IMR-90 (cell line): ENCODE results near the gene MAPK10. TPM values are rescaled to one million over a fixed set of nuclear protein-coding genes. Genes with fewer than 3 reads are reported as not detected.

ENCODE experiments used
- ATAC-seq: fragments of 200-7000 bp; cut with Tn5 transposase; 2 replicates; pipeline ENCODE4 v1.9.1; 2020; ENCODE audit warnings: low read depth, mild to moderate bottlenecking, moderate library complexity
- BruUV-seq: library from RNA; stranded (reverse); fragments of 400-500 nt; replicated peaks from 2 replicates; lab custom pipeline; 2021; lab: Mats Ljungman, UMichigan
- CTCF ChIA-PET: fragments of 300-600 bp; formaldehyde crosslinking; extraction: SDS; loops from one replicate; lab custom pipeline; 2021; ENCODE audit warnings: antibody characterized with exemption; lab: Yijun Ruan, JAX
- POLR2A ChIA-PET: fragments of 300-600 bp; sonication (Branson Sonifier 250); formaldehyde crosslinking; loops from one replicate; lab custom pipeline; 2022; ENCODE audit warnings: antibody characterized with exemption; ENCODE audit not compliant: unreplicated experiment; lab: Charles Lee
- DNase-seq: peaks from one replicate; pipeline ENCODE4 v3.0.0; 2013
- H2AFZ ChIP-seq: replicated peaks from 2 replicates; pipeline ENCODE3; 2013; ENCODE audit warnings: low read length, mild to moderate bottlenecking; ENCODE audit not compliant: poor library complexity
- H2AK5ac ChIP-seq: 2 replicates; pipeline ENCODE4 v1.6.1; 2013; ENCODE audit warnings: low read depth, low read length, inconsistent platforms
- H2AK9ac ChIP-seq: replicated peaks from 2 replicates; pipeline ENCODE3; 2013; ENCODE audit warnings: mild to moderate bottlenecking, low read depth, low read length, moderate library complexity; ENCODE audit not compliant: poor library complexity
- H2BK120ac ChIP-seq: 2 replicates; pipeline ENCODE4 v1.6.1; 2013; ENCODE audit warnings: low read depth, low read length, inconsistent platforms
- H2BK15ac ChIP-seq: 3 replicates; pipeline ENCODE4 v1.6.1; 2013; ENCODE audit warnings: low read depth, low read length, inconsistent platforms
- H2BK20ac ChIP-seq: 2 replicates; pipeline ENCODE4 v1.6.1; 2013; ENCODE audit warnings: low read depth, mild to moderate bottlenecking, inconsistent platforms, low read length, moderate library complexity
- H2BK5ac ChIP-seq: 2 replicates; pipeline ENCODE4 v1.6.1; 2013; ENCODE audit warnings: mild to moderate bottlenecking, low read depth, low read length, inconsistent platforms; ENCODE audit not compliant: poor library complexity, severe bottlenecking
- H3K14ac ChIP-seq: replicated peaks from 2 replicates; pipeline ENCODE4 v1.6.1; 2013; ENCODE audit warnings: low read depth, low read length, inconsistent platforms
- H3K18ac ChIP-seq: 2 replicates; pipeline ENCODE4 v1.6.1; 2013; ENCODE audit warnings: low read depth, low read length, control low read depth
- H3K23ac ChIP-seq: 2 replicates; pipeline ENCODE4 v1.6.1; 2013; ENCODE audit warnings: low read depth, low read length, inconsistent platforms
- H3K27ac ChIP-seq: 2 replicates; pipeline ENCODE4 v1.5.1; 2013; ENCODE audit warnings: mild to moderate bottlenecking, control low read depth, low read length; ENCODE audit not compliant: insufficient read depth
- H3K27me3 ChIP-seq: 2 replicates; pipeline ENCODE4 v1.6.1; 2013; ENCODE audit warnings: low read length; ENCODE audit not compliant: control insufficient read depth, insufficient read depth
- H3K36me3 ChIP-seq: 2 replicates; pipeline ENCODE4 v1.6.1; 2013; ENCODE audit warnings: low read length, mixed read lengths; ENCODE audit not compliant: control insufficient read depth, insufficient read depth
- H3K4ac ChIP-seq: 2 replicates; pipeline ENCODE4 v1.6.1; 2013; ENCODE audit warnings: low read depth, low read length, inconsistent platforms
- H3K4me1 ChIP-seq: 2 replicates; pipeline ENCODE4 v1.6.1; 2013; ENCODE audit warnings: low read length, mixed read lengths; ENCODE audit not compliant: control insufficient read depth, insufficient read depth
- H3K4me2 ChIP-seq: 2 replicates; pipeline ENCODE4 v1.6.1; 2013; ENCODE audit warnings: low read depth, mild to moderate bottlenecking, control low read depth, low read length, moderate library complexity
- H3K4me3 ChIP-seq: 2 replicates; pipeline ENCODE4 v1.5.1; 2013; ENCODE audit warnings: low read depth, mild to moderate bottlenecking, control low read depth, low read length, moderate library complexity; ENCODE audit not compliant: insufficient read depth
- H3K56ac ChIP-seq: 2 replicates; pipeline ENCODE4 v1.6.1; 2013; ENCODE audit warnings: low read length, inconsistent platforms; ENCODE audit not compliant: insufficient read depth; ENCODE audit errors: extremely low read depth
- H3K79me1 ChIP-seq, 2 experiments: 2 replicates each; pipeline ENCODE4 v1.6.1; 2013; ENCODE audit warnings: low read length in 2 of 2, inconsistent platforms in 1 of 2, low read depth in 1 of 2
- H3K9ac ChIP-seq: 2 replicates; pipeline ENCODE4 v1.6.1; 2013; ENCODE audit warnings: low read depth, low read length, control low read depth
- H3K9me1 ChIP-seq: 2 replicates; pipeline ENCODE4 v1.6.1; 2013; ENCODE audit warnings: low read length, inconsistent platforms; ENCODE audit not compliant: insufficient read depth
- H3K9me3 ChIP-seq: 2 replicates; pipeline ENCODE4 v1.6.1; 2013; ENCODE audit warnings: low read length; ENCODE audit not compliant: control insufficient read depth, insufficient read depth
- H4K20me1 ChIP-seq: 2 replicates; pipeline ENCODE4 v1.6.1; 2013; ENCODE audit warnings: low read length, inconsistent platforms; ENCODE audit not compliant: insufficient read depth
- H4K5ac ChIP-seq: 2 replicates; pipeline ENCODE4 v1.6.1; 2013; ENCODE audit warnings: mild to moderate bottlenecking, low read depth, low read length, control low read depth
- H4K8ac ChIP-seq, 2 experiments: 2 replicates each; pipeline ENCODE4 v1.6.1; 2013; ENCODE audit warnings: low read depth in 2 of 2, low read length in 2 of 2, control low read depth in 1 of 2, inconsistent platforms in 1 of 2
- H4K91ac ChIP-seq: 2 replicates; pipeline ENCODE4 v1.6.1; 2013; ENCODE audit warnings: low read depth, low read length, inconsistent platforms; ENCODE audit not compliant: insufficient read depth
- BHLHE40 ChIP-seq: fragments of 150-350 bp; IDR thresholded peaks from 2 replicates; pipeline ENCODE4 v1.6.1; 2016; ENCODE audit warnings: mild to moderate bottlenecking, low read depth, low read length
- CEBPB ChIP-seq: IDR thresholded peaks from 2 replicates; pipeline ENCODE4 v1.6.1; 2012; ENCODE audit warnings: low read depth, low read length, improper control_type of control experiment
- CHD1 ChIP-seq: IDR thresholded peaks from 2 replicates; pipeline ENCODE4 v1.6.1; 2012; ENCODE audit warnings: low read depth, low read length, improper control_type of control experiment
- MAFK ChIP-seq: IDR thresholded peaks from 2 replicates; pipeline ENCODE4 v1.6.1; 2012; ENCODE audit warnings: low read depth, low read length, improper control_type of control experiment
- MAZ ChIP-seq: IDR thresholded peaks from 2 replicates; pipeline ENCODE4 v1.6.1; 2012; ENCODE audit warnings: low read depth, mild to moderate bottlenecking, low read length, improper control_type of control experiment, moderate library complexity, borderline replicate concordance
- MXI1 ChIP-seq: IDR thresholded peaks from 2 replicates; pipeline ENCODE4 v1.6.1; 2012; ENCODE audit warnings: low read depth, mild to moderate bottlenecking, low read length, moderate library complexity, borderline replicate concordance
- NFE2L2 ChIP-seq: fragments of 150-350 bp; IDR thresholded peaks from 2 replicates; pipeline ENCODE4 v1.6.1; 2016; ENCODE audit warnings: low read depth, mild to moderate bottlenecking, low read length
- POLR2A ChIP-seq: IDR thresholded peaks from 2 replicates; pipeline ENCODE4 v1.6.1; 2012; ENCODE audit warnings: mild to moderate bottlenecking, low read depth, low read length
- RAD21 ChIP-seq: IDR thresholded peaks from 2 replicates; pipeline ENCODE4 v1.6.1; 2012; ENCODE audit warnings: low read length, improper control_type of control experiment
- RCOR1 ChIP-seq: IDR thresholded peaks from 2 replicates; pipeline ENCODE4 v1.6.1; 2012; ENCODE audit warnings: mild to moderate bottlenecking, low read length, improper control_type of control experiment; ENCODE audit not compliant: insufficient replicate concordance
- RFX5 ChIP-seq: IDR thresholded peaks from 2 replicates; pipeline ENCODE4 v1.8.0; 2012; ENCODE audit warnings: low read depth, mild to moderate bottlenecking, low read length, moderate library complexity
- SMC3 ChIP-seq: fragments of 150-350 bp; IDR thresholded peaks from 2 replicates; pipeline ENCODE4 v1.6.1; 2016; ENCODE audit warnings: low read depth, mild to moderate bottlenecking, antibody characterized with exemption, low read length, moderate library complexity
- WGBS, 2 experiments: methylation state at CpG; one replicate each; pipeline versions ENCODE4 v1.1.5 to v1.1.7; 2013; ENCODE audit warnings: missing lambda C conversion rate in 2 of 2; ENCODE audit not compliant: insufficient read length in 1 of 2; ENCODE audit errors: extremely low coverage in 2 of 2; 5-methylcytosine and 5-hydroxymethylcytosine counted together
- dilution Hi-C: fragments of 300-500 bp; cut with HindIII; formaldehyde crosslinking; loops from one replicate; pipeline ENCODE4 v1.14.3; 2018; ENCODE audit warnings: low sequenced_read_pairs; ENCODE audit not compliant: unreplicated experiment
- in situ Hi-C: fragments of 300-500 bp; cut with MboI; formaldehyde crosslinking; loops from 3 replicates; pipeline ENCODE4 v1.14.3; 2019; ENCODE audit warnings: low sequenced_read_pairs, inconsistent platforms, mixed read lengths
- intact Hi-C: fragments of 100-400 bp; cut with micrococcal nuclease; formaldehyde crosslinking; loops from 2 replicates; pipeline ENCODE4 v1.10.0; 2022
- polyA plus RNA-seq, 3 experiments: library from polyadenylated mRNA; depleted of rRNA; stranded (reverse); fragments of >200 nt; gene quantifications; 2 replicates each; pipeline ENCODE4 v1.2.3, GENCODE V29; 2012; ENCODE audit warnings: low replicate concordance in 1 of 3
- total RNA-seq: library from RNA; depleted of rRNA; stranded (reverse); fragments of >200 nt; gene quantifications from 2 replicates; pipeline ENCODE4 v1.2.3, GENCODE V29; 2012
- TF ChIP-seq, protein P1 (sequence below): conservative IDR thresholded peaks from 2 replicates; pipeline ENCODE4 v1.5.1; 2012; ENCODE audit warnings: mild to moderate bottlenecking, low read depth, low read length, improper control_type of control experiment
- TF ChIP-seq, protein P2 (sequence below): fragments of 150-350 bp; IDR thresholded peaks from 2 replicates; pipeline ENCODE4 v1.6.1; 2017; ENCODE audit warnings: mild to moderate bottlenecking, antibody characterized with exemption, low read length, low read depth
- TF ChIP-seq, protein P3 (sequence below): fragments of 150-350 bp; IDR thresholded peaks from 2 replicates; pipeline ENCODE4 v1.6.1; 2016; ENCODE audit warnings: low read depth, mild to moderate bottlenecking, low read length, moderate library complexity, borderline replicate concordance

The MAPK10 gene
- total and polyA plus RNA-seq, 2 of the 4 experiments (the other 2 are of a cell fraction), result 2.8 to 6.5 TPM

GRCh38 chr4:86108137-86108536 lies 251.7 kb downstream of the MAPK10 start:
- Histone ChIP-seq H4K8ac (no peak overlapping the region), H3K4ac (no peak overlapping the region), H2BK20ac (no peak overlapping the region), H4K91ac (no peak overlapping the region), H4K5ac (no peak overlapping the region), H3K18ac (no peak overlapping the region), H3K4me3 (no peak overlapping the region), H3K27me3 (no peaks in the 10 kb centered on the region), H3K14ac (no peak overlapping the region), H2AFZ (no peak overlapping the region), H2AK9ac (no peak overlapping the region), H3K9ac (no peak overlapping the region), H2BK120ac (no peak overlapping the region), H3K9me1 (no peaks in the 10 kb centered on the region), H3K23ac (no peak overlapping the region), H2BK5ac (no peak overlapping the region), H4K20me1 (no peaks in the 10 kb centered on the region), H3K79me1 (no peaks in the 10 kb centered on the region), H2BK15ac (no peak overlapping the region), H2AK5ac (no peak overlapping the region), H3K56ac (no peak overlapping the region), H3K9me3 (no peaks in the 10 kb centered on the region; the same call in 1 of the 2 replicates), H3K27ac (no peak overlapping the region), H3K4me1 (no peaks in the 10 kb centered on the region), H3K4me2 (no peak overlapping the region), H3K36me3 (no peaks in the 10 kb centered on the region; the same call in 1 of the 2 replicates)
- dilution Hi-C loops (no loop called here), intact Hi-C loops (no loop called here), in situ Hi-C loops (no loop called here)
- CTCF ChIA-PET, result no interaction called here
- no CpG with 5 or more reads among the region's 1 CpG for WGBS, 2 experiments
- BruUV-seq, result no TSS peak
- ATAC-seq (no peak), DNase-seq (peak; percentile 18)
- TF ChIP-seq MAZ, result no peak
- TF ChIP-seq, protein P1, sequence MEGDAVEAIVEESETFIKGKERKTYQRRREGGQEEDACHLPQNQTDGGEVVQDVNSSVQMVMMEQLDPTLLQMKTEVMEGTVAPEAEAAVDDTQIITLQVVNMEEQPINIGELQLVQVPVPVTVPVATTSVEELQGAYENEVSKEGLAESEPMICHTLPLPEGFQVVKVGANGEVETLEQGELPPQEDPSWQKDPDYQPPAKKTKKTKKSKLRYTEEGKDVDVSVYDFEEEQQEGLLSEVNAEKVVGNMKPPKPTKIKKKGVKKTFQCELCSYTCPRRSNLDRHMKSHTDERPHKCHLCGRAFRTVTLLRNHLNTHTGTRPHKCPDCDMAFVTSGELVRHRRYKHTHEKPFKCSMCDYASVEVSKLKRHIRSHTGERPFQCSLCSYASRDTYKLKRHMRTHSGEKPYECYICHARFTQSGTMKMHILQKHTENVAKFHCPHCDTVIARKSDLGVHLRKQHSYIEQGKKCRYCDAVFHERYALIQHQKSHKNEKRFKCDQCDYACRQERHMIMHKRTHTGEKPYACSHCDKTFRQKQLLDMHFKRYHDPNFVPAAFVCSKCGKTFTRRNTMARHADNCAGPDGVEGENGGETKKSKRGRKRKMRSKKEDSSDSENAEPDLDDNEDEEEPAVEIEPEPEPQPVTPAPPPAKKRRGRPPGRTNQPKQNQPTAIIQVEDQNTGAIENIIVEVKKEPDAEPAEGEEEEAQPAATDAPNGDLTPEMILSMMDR, result no peak
- TF ChIP-seq CHD1, result no peak
- TF ChIP-seq, protein P2, sequence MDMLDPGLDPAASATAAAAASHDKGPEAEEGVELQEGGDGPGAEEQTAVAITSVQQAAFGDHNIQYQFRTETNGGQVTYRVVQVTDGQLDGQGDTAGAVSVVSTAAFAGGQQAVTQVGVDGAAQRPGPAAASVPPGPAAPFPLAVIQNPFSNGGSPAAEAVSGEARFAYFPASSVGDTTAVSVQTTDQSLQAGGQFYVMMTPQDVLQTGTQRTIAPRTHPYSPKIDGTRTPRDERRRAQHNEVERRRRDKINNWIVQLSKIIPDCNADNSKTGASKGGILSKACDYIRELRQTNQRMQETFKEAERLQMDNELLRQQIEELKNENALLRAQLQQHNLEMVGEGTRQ, result no peak
- TF ChIP-seq BHLHE40, result no peak
- TF ChIP-seq MAFK, result no peak
- TF ChIP-seq NFE2L2, result no peak
- TF ChIP-seq, protein P3, sequence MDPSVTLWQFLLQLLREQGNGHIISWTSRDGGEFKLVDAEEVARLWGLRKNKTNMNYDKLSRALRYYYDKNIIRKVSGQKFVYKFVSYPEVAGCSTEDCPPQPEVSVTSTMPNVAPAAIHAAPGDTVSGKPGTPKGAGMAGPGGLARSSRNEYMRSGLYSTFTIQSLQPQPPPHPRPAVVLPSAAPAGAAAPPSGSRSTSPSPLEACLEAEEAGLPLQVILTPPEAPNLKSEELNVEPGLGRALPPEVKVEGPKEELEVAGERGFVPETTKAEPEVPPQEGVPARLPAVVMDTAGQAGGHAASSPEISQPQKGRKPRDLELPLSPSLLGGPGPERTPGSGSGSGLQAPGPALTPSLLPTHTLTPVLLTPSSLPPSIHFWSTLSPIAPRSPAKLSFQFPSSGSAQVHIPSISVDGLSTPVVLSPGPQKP, result no peak
- no peak for TF ChIP-seq SMC3
- no peak for TF ChIP-seq RFX5
- TF ChIP-seq MXI1, result no peak
- TF ChIP-seq RAD21, result no peak
- TF ChIP-seq CEBPB, result no peak
- TF ChIP-seq POLR2A, result no peak
- no peak for TF ChIP-seq RCOR1
- POLR2A ChIA-PET, result no interaction called here
